Activated CD4-positive, alpha-beta memory T cell treated with anti-CD3 and anti-CD28 coated beads for 36 hours (primary cell): ENCODE measurements around the gene ZNF683. TPM values are rescaled to one million over a fixed set of nuclear protein-coding genes. Genes with fewer than 3 reads are reported as not detected.
A peak's percentile ranks its signal among the peaks of the same experiment; 100 is the strongest.

Experiments used
- CTCF ChIA-PET: fragments of 350-600 bp; sonication (Branson Sonifier 250); formaldehyde crosslinking; loops from one replicate; lab custom pipeline; 2021; ENCODE audit warnings: antibody characterized with exemption, inconsistent platforms; lab: Charles Lee
- POLR2A ChIA-PET: fragments of 350-600 bp; sonication (Branson Sonifier 250); formaldehyde crosslinking; loops from one replicate; lab custom pipeline; 2021; ENCODE audit warnings: antibody characterized with exemption; lab: Charles Lee
- DNase-seq: peaks from one replicate; pipeline ENCODE4 v3.0.0-alpha.2; 2020
- H3K27ac Mint-ChIP-seq: one replicate; pipeline ENCODE4 v1.8.0; 2021; ENCODE audit warnings: mixed read lengths
- H3K27me3 Mint-ChIP-seq: one replicate; pipeline ENCODE4 v1.8.0; 2021; ENCODE audit warnings: mixed read lengths
- H3K36me3 Mint-ChIP-seq: one replicate; pipeline ENCODE4 v1.8.0; 2021; ENCODE audit warnings: mixed read lengths
- H3K4me1 Mint-ChIP-seq: one replicate; pipeline ENCODE4 v1.8.0; 2021; ENCODE audit warnings: low read depth, mixed read lengths
- H3K4me3 Mint-ChIP-seq: one replicate; pipeline ENCODE4 v1.8.0; 2021; ENCODE audit warnings: mild to moderate bottlenecking, mixed read lengths
- H3K9me3 Mint-ChIP-seq: one replicate; pipeline ENCODE4 v1.8.0; 2021; ENCODE audit warnings: mixed read lengths
- intact Hi-C: fragments of 100-400 bp; cut with micrococcal nuclease; formaldehyde crosslinking; loops from one replicate; pipeline ENCODE4 v1.15.1; 2023
- total RNA-seq, 2 experiments: library from RNA; stranded (reverse); gene quantifications; one replicate each; pipeline ENCODE4 v1.2.3, GENCODE V29; 2021

The ZNF683 gene
- total RNA-seq, 2 experiments from 2014 or later: not detected

DNA sequence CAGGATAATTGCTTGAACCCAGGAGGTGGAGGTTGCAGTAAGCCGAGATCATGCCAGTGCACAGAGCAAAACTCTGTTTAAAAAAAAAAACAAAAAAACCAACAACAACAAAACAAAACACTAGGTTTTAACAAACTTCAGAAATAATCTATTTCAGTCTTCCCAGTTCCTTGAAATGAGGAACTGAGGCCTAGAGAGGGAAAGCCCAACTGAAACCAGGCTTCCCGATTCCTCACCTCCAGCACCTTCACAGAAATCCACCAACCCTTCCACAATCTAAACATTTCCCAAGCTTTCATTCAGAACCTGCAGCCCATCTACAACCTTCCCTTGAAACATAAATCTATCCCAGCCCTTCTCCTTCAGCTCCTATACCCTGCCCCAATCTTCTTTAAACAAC, 55.4 kb downstream of the ZNF683 start:
- Mint-ChIP-seq H3K27ac (peak overlapping the region; percentile 91), H3K4me3 (peak overlapping the region; percentile 91), H3K9me3 (no peaks in the 10 kb centered on the region), H3K36me3 (peaks cover 20% of the 10 kb centered on the region), H3K27me3 (no peaks in the 10 kb centered on the region), H3K4me1 (peaks cover 61% of the 10 kb centered on the region)
- intact Hi-C loops: loop anchor here (10.0 kb wide), 1 partner anchor 228 kb away; no protein-coding TSS in a partner anchor
- no peak for DNase-seq
- CTCF ChIA-PET: interaction anchor here (1.4 to 23.7 kb wide), 7 partner anchors 10 to 172 kb away, joined by 4 to 886 read pairs (median 12); partner anchors contain the start of genes CEP85, SH3BGRL3, UBXN11 and ZNF593
- POLR2A ChIA-PET: interaction anchor here (0.7 to 7.0 kb wide), 4 partner anchors 10 to 41 kb away, joined by 3 to 100 read pairs (median 42); partner anchors contain the start of genes SH3BGRL3 and UBXN11

DNA sequence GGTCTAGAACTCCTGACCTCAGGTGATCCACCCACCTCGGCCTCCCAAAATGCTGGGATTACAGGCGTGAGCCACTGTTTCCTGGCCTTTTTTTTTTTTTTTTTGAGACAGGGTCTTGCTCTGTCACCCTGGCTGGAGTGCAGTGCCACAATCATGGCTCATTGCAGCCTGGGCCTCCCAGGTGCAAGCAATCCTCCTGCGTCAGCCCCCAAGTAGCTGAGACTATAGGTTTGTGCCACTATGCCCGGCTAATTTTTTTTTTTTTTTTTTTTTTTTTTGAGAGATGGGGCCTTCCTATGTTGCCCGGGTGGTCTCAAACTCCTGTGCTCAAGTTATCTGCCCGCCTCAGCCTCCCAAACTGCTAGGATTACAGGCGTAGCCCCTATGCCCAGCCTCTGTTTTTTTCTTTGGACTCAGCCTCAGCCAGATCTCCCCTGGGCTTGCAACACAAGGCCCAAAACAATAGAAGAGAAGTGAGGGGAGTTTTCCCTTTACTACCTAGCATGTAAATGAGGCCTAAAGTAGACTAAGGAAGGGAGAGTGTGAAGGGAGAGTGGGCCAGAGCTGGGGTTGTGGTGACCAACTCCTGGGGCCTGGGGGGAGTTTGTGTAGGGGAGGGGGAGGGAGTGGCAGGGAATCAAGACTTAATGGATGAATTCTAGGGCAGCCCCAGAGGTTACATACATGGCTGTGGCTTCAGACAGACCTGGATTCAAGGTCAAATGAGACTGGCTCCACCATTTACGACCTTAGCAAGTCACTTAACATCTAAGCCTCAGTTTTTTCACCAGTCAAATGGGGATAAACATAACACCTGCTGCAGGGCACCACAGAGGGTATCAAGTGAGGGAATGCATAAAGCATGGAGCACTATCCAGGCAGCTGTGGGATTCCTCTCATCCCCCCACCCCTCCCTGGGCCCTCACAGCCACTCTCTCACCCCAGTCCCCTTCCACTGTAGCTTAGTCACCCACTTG, 56.4 kb downstream of the ZNF683 start:
- ChIA-PET CTCF (interaction anchor here (1.4 to 23.7 kb wide), 5 partner anchors 9 to 146 kb away, joined by 4 to 886 read pairs (median 12); partner anchors contain the start of genes CEP85, SH3BGRL3, UBXN11 and ZNF593), POLR2A (interaction anchor here (0.7 to 7.0 kb wide), 5 partner anchors 9 to 38 kb away, joined by 3 to 100 read pairs (median 4); partner anchors contain the start of genes SH3BGRL3 and UBXN11)
- Mint-ChIP-seq H3K27me3 (no peaks in the 10 kb centered on the region), H3K27ac (peak overlapping the region; percentile 75), H3K9me3 (no peaks in the 10 kb centered on the region), H3K4me3 (no peak overlapping the region), H3K36me3 (peaks cover 15% of the 10 kb centered on the region), H3K4me1 (peaks cover 55% of the 10 kb centered on the region)
- DNase-seq: no peak
- intact Hi-C loops: loop anchor here (10.0 kb wide), 1 partner anchor 229 kb away; no protein-coding TSS in a partner anchor

DNA sequence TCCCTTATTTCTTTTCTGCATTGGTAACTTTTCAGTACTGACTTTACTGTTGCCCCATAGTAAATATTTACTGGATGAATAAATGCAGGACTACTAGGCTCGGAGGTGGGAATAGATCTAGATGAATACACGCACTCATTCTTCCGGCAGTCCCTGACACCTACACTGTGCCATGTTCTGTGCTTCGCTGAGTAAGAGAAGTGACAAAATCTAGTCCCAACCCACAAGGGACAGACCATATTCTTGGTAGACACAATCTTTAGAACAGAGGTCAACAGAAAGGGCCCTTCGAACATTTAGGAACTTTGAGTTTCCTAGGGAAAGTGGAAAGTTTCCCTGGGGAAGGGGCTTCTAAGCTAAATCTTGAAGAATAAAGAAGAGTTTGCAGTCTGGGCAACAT, 58.0 kb downstream of the ZNF683 start:
- intact Hi-C loops: loop anchor here (10.0 kb wide), 1 partner anchor 230 kb away; no protein-coding TSS in a partner anchor
- Mint-ChIP-seq H3K4me1 (peaks cover 43% of the 10 kb centered on the region), H3K27ac (no peak overlapping the region), H3K27me3 (no peaks in the 10 kb centered on the region), H3K9me3 (no peaks in the 10 kb centered on the region), H3K36me3 (peaks cover 6% of the 10 kb centered on the region), H3K4me3 (no peak overlapping the region)
- ChIA-PET POLR2A (interaction anchor here (1.2 to 7.0 kb wide), 4 partner anchors 8 to 39 kb away, joined by 3 to 100 read pairs (median 4); partner anchors contain the start of gene UBXN11), CTCF (interaction anchor here (1.4 to 23.7 kb wide), 2 partner anchors 35 to 80 kb away, joined by 6 to 886 read pairs; partner anchors contain the start of genes CEP85 and SH3BGRL3)
- DNase-seq: no peak

Other genes starting within 250 kb of the ZNF683 start
- gene FAM110D, start 213.7 kb downstream of the ZNF683 start, total RNA-seq: not detected
- gene C1orf232, start 203.8 kb downstream of the ZNF683 start, total RNA-seq: not detected
- 10 to 100 TPM; 37.4 to 38.0 TPM for gene ZNF593, start 202.8 kb downstream of the ZNF683 start, total RNA-seq
- gene ZNF593OS, start 200.9 kb downstream of the ZNF683 start, total RNA-seq: not detected
- 1 to 10 TPM; 1.3 to 1.5 TPM for gene CNKSR1, start 195.3 kb downstream of the ZNF683 start, total RNA-seq
- not detected for gene CATSPER4, start 182.1 kb downstream of the ZNF683 start, total RNA-seq
- 10 to 100 TPM; 30.3 to 32.6 TPM for gene CEP85, start 138.6 kb downstream of the ZNF683 start, total RNA-seq
- 100 to 1,000 TPM; 305 to 320 TPM for gene SH3BGRL3, start 92.7 kb downstream of the ZNF683 start, total RNA-seq
- 10 to 100 TPM; 24.5 to 26.1 TPM for gene UBXN11, start 66.1 kb downstream of the ZNF683 start, total RNA-seq
- 100 to 1,000 TPM; 261 to 291 TPM for gene CD52, start 54.8 kb downstream of the ZNF683 start, total RNA-seq
- gene CRYBG2, start 18.6 kb downstream of the ZNF683 start, total RNA-seq: 1 to 10 TPM; 1.3 to 1.6 TPM
- not detected for gene LIN28A, start 38.1 kb upstream of the ZNF683 start, total RNA-seq
- 10 to 100 TPM; 41.9 to 45.5 TPM for gene DHDDS, start 59.6 kb upstream of the ZNF683 start, total RNA-seq
- gene HMGN2, start 99.7 kb upstream of the ZNF683 start, total RNA-seq: 100 to 1,000 TPM; 755 to 762 TPM
- gene RPS6KA1, start 157.0 kb upstream of the ZNF683 start, total RNA-seq: 100 to 1,000 TPM; 109 to 112 TPM